Measurements from ENCODE around the gene ADK. TPM values are rescaled to one million over a fixed set of nuclear protein-coding genes. Genes with fewer than 3 reads are reported as not detected.

Gene ADK
- total RNA-seq, 1 donor from 2014 or later, result 53.7 TPM

- DNase-seq (ENCODE audit: low read depth) (no peak), FAIRE-seq (no peak)
- H3K27me3 ChIP-seq (ENCODE audit: control insufficient read depth, insufficient read depth, low read length), result no peaks in the 10 kb centered on the region
These were observed 449.1 kb downstream of the ADK start for GRCh38 chr10:74600170-74600569.

DNA sequence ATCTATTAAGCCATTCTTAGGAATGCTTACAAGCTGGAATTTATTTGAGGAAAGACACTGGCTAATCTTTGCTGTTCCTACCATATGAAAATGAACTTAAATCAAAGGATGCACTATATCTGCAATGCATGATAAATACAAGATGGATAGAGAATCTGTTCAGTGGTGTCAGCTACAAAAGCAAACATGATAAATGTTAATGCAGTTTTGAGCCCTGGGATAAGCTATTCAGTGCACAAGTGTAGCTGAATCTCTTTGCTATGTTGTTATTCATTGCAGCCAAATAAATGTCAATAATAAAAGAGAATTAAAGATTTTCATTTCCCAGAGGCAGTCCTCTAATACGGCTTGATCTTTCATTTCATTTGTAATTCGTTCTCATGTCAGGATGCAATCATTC lies 451.6 kb downstream of the ADK start:
- H3K4me3 ChIP-seq (ENCODE audit: low read depth, low read length), result no peak overlapping the region
- DNase-seq (ENCODE audit: low read depth) (no peak), FAIRE-seq (no peak)
- TF ChIP-seq CTCF (IDR thresholded peaks at IDR 0.05; ENCODE audit: insufficient read depth, low read length, severe bottlenecking), result no peak
- no peaks in the 10 kb centered on the region for H3K36me3 ChIP-seq (ENCODE audit: control insufficient read depth, insufficient read depth, low read length)
- H3K27me3 ChIP-seq (ENCODE audit: control insufficient read depth, insufficient read depth, low read length), result no peaks in the 10 kb centered on the region

More at GRCh38 chr10:74600170-74600569, 449.1 kb downstream of the ADK start:
- H3K4me3 ChIP-seq (ENCODE audit: low read depth, low read length), result no peak overlapping the region
- no peak for TF ChIP-seq CTCF (IDR thresholded peaks at IDR 0.05; ENCODE audit: insufficient read depth, low read length, severe bottlenecking)
- no peaks in the 10 kb centered on the region for H3K36me3 ChIP-seq (ENCODE audit: control insufficient read depth, insufficient read depth, low read length)

DNA sequence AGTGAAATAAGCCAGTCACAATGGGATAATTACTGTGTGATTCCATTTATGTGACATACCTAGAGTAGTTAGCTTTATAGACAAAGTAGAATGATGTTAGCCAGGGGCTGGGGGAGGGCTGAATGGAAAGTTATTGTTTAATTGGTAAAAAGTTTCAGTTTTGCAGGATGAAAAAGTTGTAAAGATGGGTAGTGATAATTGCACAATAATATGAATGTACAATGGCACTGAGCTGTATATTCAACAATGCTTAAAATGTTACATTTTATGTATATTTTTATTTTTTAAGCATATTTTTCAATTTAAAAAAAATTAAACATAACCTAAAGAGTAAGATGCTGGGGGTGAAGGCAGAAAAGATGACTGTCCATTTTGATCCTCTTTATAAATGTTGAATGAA lies 459.3 kb downstream of the ADK start:
- no peaks in the 10 kb centered on the region for H3K27me3 ChIP-seq (ENCODE audit: control insufficient read depth, insufficient read depth, low read length)
- no peaks in the 10 kb centered on the region for H3K36me3 ChIP-seq (ENCODE audit: control insufficient read depth, insufficient read depth, low read length)
- no peak for TF ChIP-seq CTCF (IDR thresholded peaks at IDR 0.05; ENCODE audit: insufficient read depth, low read length, severe bottlenecking)
- no peak overlapping the region for H3K4me3 ChIP-seq (ENCODE audit: low read depth, low read length)
- FAIRE-seq (no peak), DNase-seq (ENCODE audit: low read depth) (no peak)

DNA sequence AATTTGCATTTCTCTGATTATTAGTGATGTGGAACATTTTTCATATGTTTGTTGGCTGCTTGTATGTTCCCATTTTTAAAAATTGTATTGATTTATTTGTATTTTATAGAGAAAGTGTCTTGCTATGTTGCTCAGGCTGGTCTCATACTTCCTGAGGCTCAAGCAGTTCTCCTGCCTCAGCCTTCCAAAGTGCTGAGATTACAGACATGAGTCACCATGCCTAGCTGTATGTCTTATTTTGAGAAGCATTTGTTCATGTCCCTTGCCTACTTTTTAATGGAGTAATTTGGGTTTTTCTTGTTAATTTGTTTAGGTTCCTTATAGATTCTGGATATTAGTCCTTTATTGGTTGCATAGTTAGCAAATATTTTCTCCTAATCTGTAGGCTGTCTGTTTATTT lies 461.2 kb downstream of the ADK start:
- FAIRE-seq (no peak), DNase-seq (ENCODE audit: low read depth) (peak; percentile 35)
- no peaks in the 10 kb centered on the region for H3K36me3 ChIP-seq (ENCODE audit: control insufficient read depth, insufficient read depth, low read length)
- H3K27me3 ChIP-seq (ENCODE audit: control insufficient read depth, insufficient read depth, low read length), result no peaks in the 10 kb centered on the region
- H3K4me3 ChIP-seq (ENCODE audit: low read depth, low read length), result no peak overlapping the region
- no peak for TF ChIP-seq CTCF (IDR thresholded peaks at IDR 0.05; ENCODE audit: insufficient read depth, low read length, severe bottlenecking)

DNA sequence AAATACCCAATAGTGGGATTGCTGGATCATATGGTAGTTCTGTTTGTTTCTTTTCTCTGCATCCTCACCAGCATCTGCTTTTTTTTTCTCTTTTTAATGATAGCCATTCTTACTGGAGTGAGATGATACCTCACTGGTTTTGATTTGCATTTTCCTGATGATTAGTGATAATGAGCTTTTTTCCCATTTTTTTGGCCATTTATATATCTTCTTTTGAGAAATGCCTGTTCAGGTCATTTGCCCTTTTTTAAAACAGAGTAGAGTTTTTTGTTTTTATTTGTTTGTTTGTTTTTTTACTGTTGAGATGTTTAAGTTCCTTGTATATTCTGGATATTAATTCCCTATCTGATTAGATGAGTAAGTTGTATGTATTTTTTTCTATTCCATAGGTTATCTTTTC lies 469.6 kb downstream of the ADK start:
- no peak overlapping the region for H3K4me3 ChIP-seq (ENCODE audit: low read depth, low read length)
- no peak for DNase-seq (ENCODE audit: low read depth)
- no peaks in the 10 kb centered on the region for H3K36me3 ChIP-seq (ENCODE audit: control insufficient read depth, insufficient read depth, low read length)
- no peak for FAIRE-seq
- no peak for TF ChIP-seq CTCF (IDR thresholded peaks at IDR 0.05; ENCODE audit: insufficient read depth, low read length, severe bottlenecking)
- no peaks in the 10 kb centered on the region for H3K27me3 ChIP-seq (ENCODE audit: control insufficient read depth, insufficient read depth, low read length)

GRCh38 chr10:74623786-74624185 lies 472.8 kb downstream of the ADK start:
- H3K27me3 ChIP-seq (ENCODE audit: control insufficient read depth, insufficient read depth, low read length), result no peaks in the 10 kb centered on the region
- TF ChIP-seq CTCF (IDR thresholded peaks at IDR 0.05; ENCODE audit: insufficient read depth, low read length, severe bottlenecking), result no peak
- no peak for FAIRE-seq
- no peak for DNase-seq (ENCODE audit: low read depth)
- H3K4me3 ChIP-seq (ENCODE audit: low read depth, low read length), result no peak overlapping the region
- H3K36me3 ChIP-seq (ENCODE audit: control insufficient read depth, insufficient read depth, low read length), result no peaks in the 10 kb centered on the region

Measured in bronchial epithelial cell (primary cell).